Liver (tissue), 9 donors: ENCODE data around the gene EVX1. TPM values are rescaled to one million over a fixed set of nuclear protein-coding genes. Genes with fewer than 3 reads are reported as not detected.

Experiments
- DNase-seq: peaks from one replicate; pipeline ENCODE4 v3.0.0-alpha.2; 2017; ENCODE audit warnings: low spot score
- H3K27ac ChIP-seq, 2 donors: one replicate each; pipeline ENCODE4 v1.7.0; 2013; ENCODE audit warnings: inconsistent platforms in 2 of 2, low read length in 2 of 2, control low read depth in 1 of 2, low read depth in 1 of 2, mild to moderate bottlenecking in 1 of 2
- H3K27me3 ChIP-seq, 4 donors: one replicate each; pipeline versions ENCODE4 v1.6.1 to v1.7.0; 2013; ENCODE audit warnings: low read length in 3 of 4, inconsistent platforms in 1 of 4, mild to moderate bottlenecking in 1 of 4, moderate library complexity in 1 of 4; ENCODE audit not compliant: control insufficient read depth in 4 of 4, insufficient read depth in 4 of 4
- H3K36me3 ChIP-seq, 4 donors: one replicate each; pipeline versions ENCODE4 v1.6.1 to v1.7.0; 2013; ENCODE audit warnings: low read length in 3 of 4, mild to moderate bottlenecking in 3 of 4, low read depth in 1 of 4, moderate library complexity in 1 of 4; ENCODE audit not compliant: control insufficient read depth in 4 of 4, insufficient read depth in 3 of 4
- H3K4me1 ChIP-seq, 4 donors: one replicate each; pipeline versions ENCODE4 v1.6.1 to v1.7.0; 2013; ENCODE audit warnings: low read length in 3 of 4, mild to moderate bottlenecking in 3 of 4, moderate library complexity in 1 of 4; ENCODE audit not compliant: control insufficient read depth in 4 of 4, insufficient read depth in 4 of 4
- H3K4me3 ChIP-seq, 3 donors: one replicate each; pipeline versions ENCODE4 v1.6.1 to v1.7.0; 2013; ENCODE audit warnings: low read length in 3 of 3, control low read depth in 1 of 3, low read depth in 1 of 3, mild to moderate bottlenecking in 1 of 3
- H3K9ac ChIP-seq, 2 donors: one replicate each; pipeline ENCODE4 v1.7.0; 2013; ENCODE audit warnings: low read length in 2 of 2, mild to moderate bottlenecking in 2 of 2, moderate library complexity in 2 of 2, control low read depth in 1 of 2, low read depth in 1 of 2
- H3K9me3 ChIP-seq, 4 donors: one replicate each; pipeline versions ENCODE4 v1.6.1 to v1.7.0; 2013; ENCODE audit warnings: low read length in 3 of 4; ENCODE audit not compliant: control insufficient read depth in 4 of 4
- EGR1 ChIP-seq, 2 donors: IDR thresholded peaks; 2 replicates each; pipeline ENCODE4 v1.6.1; 2016 to 2018; ENCODE audit warnings: antibody characterized with exemption in 2 of 2, low read depth in 2 of 2
- FOXA1 ChIP-seq: IDR thresholded peaks from 2 replicates; pipeline ENCODE4 v1.6.1; 2016; ENCODE audit warnings: antibody characterized with exemption
- FOXA2 ChIP-seq: IDR thresholded peaks from 2 replicates; pipeline ENCODE4 v1.6.1; 2016; ENCODE audit warnings: antibody characterized with exemption
- GABPA ChIP-seq, 2 donors: IDR thresholded peaks in 1 of 2; conservative IDR thresholded peaks in 1 of 2; 2 replicates each; pipeline ENCODE4 v1.6.1; 2016; ENCODE audit warnings: antibody characterized with exemption in 2 of 2, mild to moderate bottlenecking in 1 of 2, moderate library complexity in 1 of 2
- HNF4A ChIP-seq, 2 donors: conservative IDR thresholded peaks; 2 replicates each; pipeline ENCODE4 v1.6.1; 2016; ENCODE audit warnings: antibody characterized with exemption in 2 of 2, mild to moderate bottlenecking in 2 of 2
- HNF4G ChIP-seq: IDR thresholded peaks from 2 replicates; pipeline ENCODE4 v1.6.1; 2016; ENCODE audit warnings: antibody characterized with exemption
- JUND ChIP-seq, 2 donors: IDR thresholded peaks; 2 replicates each; pipeline ENCODE4 v1.6.1; 2016; ENCODE audit warnings: antibody characterized with exemption in 2 of 2
- NR2F2 ChIP-seq: IDR thresholded peaks from 2 replicates; pipeline ENCODE4 v1.6.1; 2016; ENCODE audit warnings: antibody characterized with exemption
- RAD21 ChIP-seq, 2 donors: IDR thresholded peaks; 2 replicates each; pipeline ENCODE4 v1.6.1; 2016; ENCODE audit warnings: antibody characterized with exemption in 2 of 2, mild to moderate bottlenecking in 2 of 2
- RXRA ChIP-seq, 2 donors: IDR thresholded peaks; 2 replicates each; pipeline ENCODE4 v1.6.1; 2017 to 2018; ENCODE audit warnings: antibody characterized with exemption in 2 of 2, mild to moderate bottlenecking in 1 of 2
- SP1 ChIP-seq: IDR thresholded peaks from 2 replicates; pipeline ENCODE4 v1.6.1; 2018; ENCODE audit warnings: antibody characterized with exemption, mild to moderate bottlenecking
- TAF1 ChIP-seq: conservative IDR thresholded peaks from 2 replicates; pipeline ENCODE4 v1.6.1; 2016; ENCODE audit warnings: antibody characterized with exemption, mild to moderate bottlenecking
- YY1 ChIP-seq: IDR thresholded peaks from 2 replicates; pipeline ENCODE4 v1.6.1; 2016; ENCODE audit warnings: antibody characterized with exemption, mild to moderate bottlenecking
- WGBS: extraction: QIAGEN DNeasy Blood & Tissue Kit; methylation state at CpG from one replicate; pipeline ENCODE4 v1.1.7; 2013; 5-methylcytosine and 5-hydroxymethylcytosine counted together
- polyA plus RNA-seq, 2 donors: library from polyadenylated mRNA; stranded (reverse) in 1 of 2; unstranded in 1 of 2; fragments of 200-250 nt in 1 of 2; fragments of >200 nt in 1 of 2; fragmentation: Nextera tagmentation in 1 of 2; extraction: Ambion mirVana in 1 of 2; gene quantifications; one replicate each; pipeline versions ENCODE4 v1.2.1 to v1.2.3, GENCODE V29; 2013 to 2015
- total RNA-seq, 2 donors: library from RNA; depleted of rRNA; stranded (reverse); fragments of >200 nt; gene quantifications; one replicate each; pipeline ENCODE4 v1.2.3, GENCODE V29; 2014
- TF ChIP-seq, protein P1 (sequence below): IDR thresholded peaks from 2 replicates; pipeline ENCODE4 v1.6.1; 2016; ENCODE audit warnings: antibody characterized with exemption, mild to moderate bottlenecking
- TF ChIP-seq, protein P2 (sequence below): IDR thresholded peaks from 2 replicates; pipeline ENCODE4 v1.6.1; 2016; ENCODE audit warnings: antibody characterized with exemption
- TF ChIP-seq, protein P3 (sequence below): IDR thresholded peaks from 2 replicates; pipeline ENCODE4 v1.6.1; 2016; ENCODE audit warnings: antibody characterized with exemption
- TF ChIP-seq, protein P4 (sequence below): fragments of 150-350 bp; IDR thresholded peaks from 2 replicates; pipeline ENCODE4 v1.5.1; 2017; ENCODE audit warnings: improper control_type of control experiment, low read depth, low read length; ENCODE audit not compliant: missing input control
- TF ChIP-seq, protein P5 (sequence below): IDR thresholded peaks from 2 replicates; pipeline ENCODE4 v1.6.1; 2016; ENCODE audit warnings: antibody characterized with exemption
- donor health status: healthy.
- donor health status: healthy.
- donor health status: healthy.
- donor health status: healthy.
- donor health status: healthy.

The EVX1 gene
- total and polyA plus RNA-seq, 4 donors: not detected

DNA sequence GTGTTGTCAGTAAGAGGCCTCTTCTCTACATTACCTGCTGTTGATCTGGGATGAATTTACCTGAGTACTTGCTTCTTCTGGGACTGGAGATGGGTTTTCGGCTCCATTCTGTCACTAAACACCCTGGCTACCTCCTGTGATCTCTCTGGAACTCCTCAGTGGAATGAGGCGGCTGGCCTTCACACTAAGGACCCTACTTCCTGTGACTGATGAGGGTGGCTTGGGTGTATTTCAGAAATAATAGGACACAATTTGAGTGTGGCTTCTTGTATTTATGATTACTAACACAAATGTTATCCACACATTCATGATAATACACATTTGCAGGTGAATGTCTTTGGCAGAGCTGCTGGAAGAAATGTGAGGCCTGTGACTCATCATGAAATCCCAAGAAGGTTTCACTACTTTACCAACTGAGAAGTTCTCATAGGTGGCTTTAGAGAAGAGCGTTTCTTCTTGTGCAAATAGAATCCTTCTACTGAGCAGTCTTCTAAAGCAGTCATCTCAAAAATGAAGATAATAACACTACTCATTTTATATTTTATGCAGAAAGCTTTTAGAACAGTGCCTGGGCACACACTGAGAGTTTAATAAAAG is 21.3 kb upstream of the EVX1 start:
- no peak for DNase-seq
- peaks cover 0 to 5% (median 0%) of the 10 kb centered on the region in 4 donors for H3K4me1 ChIP-seq
- TF ChIP-seq TAF1 (no peak), RXRA (IDR thresholded peaks at IDR 0.05) (no peak), FOXA2 (no peak), NR2F2 (no peak), YY1 (no peak), JUND (IDR thresholded peaks at IDR 0.05) (no peak), GABPA (IDR thresholded peaks at IDR 0.05 in 1 of 2, conservative IDR thresholded peaks at IDR 0.05 in 1 of 2) (no peak), EGR1 (IDR thresholded peaks at IDR 0.05; ENCODE audit: low read depth in 2 of 2) (no peak), SP1 (no peak), FOXA1 (no peak), HNF4G (no peak), RAD21 (IDR thresholded peaks at IDR 0.05) (no peak), HNF4A (conservative IDR thresholded peaks at IDR 0.05) (no peak)
- TF ChIP-seq, protein P1, sequence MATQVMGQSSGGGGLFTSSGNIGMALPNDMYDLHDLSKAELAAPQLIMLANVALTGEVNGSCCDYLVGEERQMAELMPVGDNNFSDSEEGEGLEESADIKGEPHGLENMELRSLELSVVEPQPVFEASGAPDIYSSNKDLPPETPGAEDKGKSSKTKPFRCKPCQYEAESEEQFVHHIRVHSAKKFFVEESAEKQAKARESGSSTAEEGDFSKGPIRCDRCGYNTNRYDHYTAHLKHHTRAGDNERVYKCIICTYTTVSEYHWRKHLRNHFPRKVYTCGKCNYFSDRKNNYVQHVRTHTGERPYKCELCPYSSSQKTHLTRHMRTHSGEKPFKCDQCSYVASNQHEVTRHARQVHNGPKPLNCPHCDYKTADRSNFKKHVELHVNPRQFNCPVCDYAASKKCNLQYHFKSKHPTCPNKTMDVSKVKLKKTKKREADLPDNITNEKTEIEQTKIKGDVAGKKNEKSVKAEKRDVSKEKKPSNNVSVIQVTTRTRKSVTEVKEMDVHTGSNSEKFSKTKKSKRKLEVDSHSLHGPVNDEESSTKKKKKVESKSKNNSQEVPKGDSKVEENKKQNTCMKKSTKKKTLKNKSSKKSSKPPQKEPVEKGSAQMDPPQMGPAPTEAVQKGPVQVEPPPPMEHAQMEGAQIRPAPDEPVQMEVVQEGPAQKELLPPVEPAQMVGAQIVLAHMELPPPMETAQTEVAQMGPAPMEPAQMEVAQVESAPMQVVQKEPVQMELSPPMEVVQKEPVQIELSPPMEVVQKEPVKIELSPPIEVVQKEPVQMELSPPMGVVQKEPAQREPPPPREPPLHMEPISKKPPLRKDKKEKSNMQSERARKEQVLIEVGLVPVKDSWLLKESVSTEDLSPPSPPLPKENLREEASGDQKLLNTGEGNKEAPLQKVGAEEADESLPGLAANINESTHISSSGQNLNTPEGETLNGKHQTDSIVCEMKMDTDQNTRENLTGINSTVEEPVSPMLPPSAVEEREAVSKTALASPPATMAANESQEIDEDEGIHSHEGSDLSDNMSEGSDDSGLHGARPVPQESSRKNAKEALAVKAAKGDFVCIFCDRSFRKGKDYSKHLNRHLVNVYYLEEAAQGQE: no peak
- TF ChIP-seq, protein P2, sequence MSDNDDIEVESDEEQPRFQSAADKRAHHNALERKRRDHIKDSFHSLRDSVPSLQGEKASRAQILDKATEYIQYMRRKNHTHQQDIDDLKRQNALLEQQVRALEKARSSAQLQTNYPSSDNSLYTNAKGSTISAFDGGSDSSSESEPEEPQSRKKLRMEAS: no peak
- TF ChIP-seq, protein P3, sequence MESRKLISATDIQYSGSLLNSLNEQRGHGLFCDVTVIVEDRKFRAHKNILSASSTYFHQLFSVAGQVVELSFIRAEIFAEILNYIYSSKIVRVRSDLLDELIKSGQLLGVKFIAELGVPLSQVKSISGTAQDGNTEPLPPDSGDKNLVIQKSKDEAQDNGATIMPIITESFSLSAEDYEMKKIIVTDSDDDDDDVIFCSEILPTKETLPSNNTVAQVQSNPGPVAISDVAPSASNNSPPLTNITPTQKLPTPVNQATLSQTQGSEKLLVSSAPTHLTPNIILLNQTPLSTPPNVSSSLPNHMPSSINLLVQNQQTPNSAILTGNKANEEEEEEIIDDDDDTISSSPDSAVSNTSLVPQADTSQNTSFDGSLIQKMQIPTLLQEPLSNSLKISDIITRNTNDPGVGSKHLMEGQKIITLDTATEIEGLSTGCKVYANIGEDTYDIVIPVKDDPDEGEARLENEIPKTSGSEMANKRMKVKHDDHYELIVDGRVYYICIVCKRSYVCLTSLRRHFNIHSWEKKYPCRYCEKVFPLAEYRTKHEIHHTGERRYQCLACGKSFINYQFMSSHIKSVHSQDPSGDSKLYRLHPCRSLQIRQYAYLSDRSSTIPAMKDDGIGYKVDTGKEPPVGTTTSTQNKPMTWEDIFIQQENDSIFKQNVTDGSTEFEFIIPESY: no peak
- TF ChIP-seq, protein P4, sequence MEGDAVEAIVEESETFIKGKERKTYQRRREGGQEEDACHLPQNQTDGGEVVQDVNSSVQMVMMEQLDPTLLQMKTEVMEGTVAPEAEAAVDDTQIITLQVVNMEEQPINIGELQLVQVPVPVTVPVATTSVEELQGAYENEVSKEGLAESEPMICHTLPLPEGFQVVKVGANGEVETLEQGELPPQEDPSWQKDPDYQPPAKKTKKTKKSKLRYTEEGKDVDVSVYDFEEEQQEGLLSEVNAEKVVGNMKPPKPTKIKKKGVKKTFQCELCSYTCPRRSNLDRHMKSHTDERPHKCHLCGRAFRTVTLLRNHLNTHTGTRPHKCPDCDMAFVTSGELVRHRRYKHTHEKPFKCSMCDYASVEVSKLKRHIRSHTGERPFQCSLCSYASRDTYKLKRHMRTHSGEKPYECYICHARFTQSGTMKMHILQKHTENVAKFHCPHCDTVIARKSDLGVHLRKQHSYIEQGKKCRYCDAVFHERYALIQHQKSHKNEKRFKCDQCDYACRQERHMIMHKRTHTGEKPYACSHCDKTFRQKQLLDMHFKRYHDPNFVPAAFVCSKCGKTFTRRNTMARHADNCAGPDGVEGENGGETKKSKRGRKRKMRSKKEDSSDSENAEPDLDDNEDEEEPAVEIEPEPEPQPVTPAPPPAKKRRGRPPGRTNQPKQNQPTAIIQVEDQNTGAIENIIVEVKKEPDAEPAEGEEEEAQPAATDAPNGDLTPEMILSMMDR: no peak
- TF ChIP-seq, protein P5, sequence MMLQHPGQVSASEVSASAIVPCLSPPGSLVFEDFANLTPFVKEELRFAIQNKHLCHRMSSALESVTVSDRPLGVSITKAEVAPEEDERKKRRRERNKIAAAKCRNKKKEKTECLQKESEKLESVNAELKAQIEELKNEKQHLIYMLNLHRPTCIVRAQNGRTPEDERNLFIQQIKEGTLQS: no peak
- H3K9ac ChIP-seq: no peak overlapping the region
- peaks cover 3 to 36% (median 14%) of the 10 kb centered on the region in 4 donors for H3K27me3 ChIP-seq
- no peaks in the 10 kb centered on the region for H3K9me3 ChIP-seq
- H3K4me3 ChIP-seq: no peak overlapping the region
- H3K27ac ChIP-seq: no peak overlapping the region
- no peaks in the 10 kb centered on the region for H3K36me3 ChIP-seq
- WGBS: 93% methylated on average over 3 of the region's 3 CpGs
